ENCODE data around the gene FMNL3.

Gene FMNL3

GRCh38 chr12:49658276-49658675 lies 48.9 kb downstream of the FMNL3 start:
- no peaks in the 10 kb centered on the region for H3K27me3 ChIP-seq (ENCODE audit: insufficient read depth, insufficient read length)

GRCh38 chr12:49655595-49656236 lies 51.5 kb downstream of the FMNL3 start:
- TF ChIP-seq ZNF274 (IDR thresholded peaks at IDR 0.05; ENCODE audit: low read depth, low read length) (no peak), YY1 (IDR thresholded peaks at IDR 0.05; ENCODE audit: insufficient read depth, insufficient read length) (no peak), SUZ12 (IDR thresholded peaks at IDR 0.05; ENCODE audit: extremely low read depth, insufficient read depth, insufficient read length) (no peak)
- H3K27me3 ChIP-seq (ENCODE audit: insufficient read depth, insufficient read length) = no peaks in the 10 kb centered on the region
- peaks cover 3% of the 10 kb centered on the region for H3K4me1 ChIP-seq (ENCODE audit: insufficient read depth, insufficient read length)
- no peak overlapping the region for H3K9ac ChIP-seq (ENCODE audit: insufficient read length, low read depth)
- H3K36me3 ChIP-seq (ENCODE audit: insufficient read depth, insufficient read length, low read length) = peaks cover 92% of the 10 kb centered on the region
- no peak for DNase-seq (ENCODE audit: low read depth, low spot score)
- no peaks in the 10 kb centered on the region for H3K9me3 ChIP-seq (ENCODE audit: insufficient read depth, low read length)
- H3K4me3 ChIP-seq (ENCODE audit: insufficient read length, low read depth) = no peak overlapping the region

More at GRCh38 chr12:49658276-49658675, 48.9 kb downstream of the FMNL3 start:
- H3K9me3 ChIP-seq (ENCODE audit: insufficient read depth, low read length) = no peaks in the 10 kb centered on the region
- no peak for DNase-seq (ENCODE audit: low read depth, low spot score)
- no peak for TF ChIP-seq ZNF274 (IDR thresholded peaks at IDR 0.05; ENCODE audit: low read depth, low read length)
- TF ChIP-seq SUZ12 (IDR thresholded peaks at IDR 0.05; ENCODE audit: extremely low read depth, insufficient read depth, insufficient read length) = no peak
- TF ChIP-seq YY1 (IDR thresholded peaks at IDR 0.05; ENCODE audit: insufficient read depth, insufficient read length) = no peak
- no peak overlapping the region for H3K9ac ChIP-seq (ENCODE audit: insufficient read length, low read depth)
- H3K36me3 ChIP-seq (ENCODE audit: insufficient read depth, insufficient read length, low read length) = peaks cover 84% of the 10 kb centered on the region
- H3K4me3 ChIP-seq (ENCODE audit: insufficient read length, low read depth) = no peak overlapping the region
- peaks cover 2% of the 10 kb centered on the region for H3K4me1 ChIP-seq (ENCODE audit: insufficient read depth, insufficient read length)

GRCh38 chr12:49654715-49655114 lies 52.5 kb downstream of the FMNL3 start:
- H3K27me3 ChIP-seq (ENCODE audit: insufficient read depth, insufficient read length) = no peaks in the 10 kb centered on the region
- H3K9me3 ChIP-seq (ENCODE audit: insufficient read depth, low read length) = no peaks in the 10 kb centered on the region
- peaks cover 94% of the 10 kb centered on the region for H3K36me3 ChIP-seq (ENCODE audit: insufficient read depth, insufficient read length, low read length)
- DNase-seq (ENCODE audit: low read depth, low spot score) = no peak
- peaks cover 3% of the 10 kb centered on the region for H3K4me1 ChIP-seq (ENCODE audit: insufficient read depth, insufficient read length)
- H3K4me3 ChIP-seq (ENCODE audit: insufficient read length, low read depth) = no peak overlapping the region
- TF ChIP-seq YY1 (IDR thresholded peaks at IDR 0.05; ENCODE audit: insufficient read depth, insufficient read length) = no peak
- no peak for TF ChIP-seq ZNF274 (IDR thresholded peaks at IDR 0.05; ENCODE audit: low read depth, low read length)
- no peak for TF ChIP-seq SUZ12 (IDR thresholded peaks at IDR 0.05; ENCODE audit: extremely low read depth, insufficient read depth, insufficient read length)
- H3K9ac ChIP-seq (ENCODE audit: insufficient read length, low read depth) = no peak overlapping the region

- no peak overlapping the region for H3K4me3 ChIP-seq (ENCODE audit: insufficient read length, low read depth)
- H3K9ac ChIP-seq (ENCODE audit: insufficient read length, low read depth) = no peak overlapping the region
- H3K36me3 ChIP-seq (ENCODE audit: insufficient read depth, insufficient read length, low read length) = peaks cover 97% of the 10 kb centered on the region
- H3K9me3 ChIP-seq (ENCODE audit: insufficient read depth, low read length) = no peaks in the 10 kb centered on the region
- no peaks in the 10 kb centered on the region for H3K27me3 ChIP-seq (ENCODE audit: insufficient read depth, insufficient read length)
- peaks cover 3% of the 10 kb centered on the region for H3K4me1 ChIP-seq (ENCODE audit: insufficient read depth, insufficient read length)
- no peak for DNase-seq (ENCODE audit: low read depth, low spot score)
- TF ChIP-seq SUZ12 (IDR thresholded peaks at IDR 0.05; ENCODE audit: extremely low read depth, insufficient read depth, insufficient read length) = no peak
- no peak for TF ChIP-seq ZNF274 (IDR thresholded peaks at IDR 0.05; ENCODE audit: low read depth, low read length)
- no peak for TF ChIP-seq YY1 (IDR thresholded peaks at IDR 0.05; ENCODE audit: insufficient read depth, insufficient read length)
Measured at GRCh38 chr12:49652921-49653520, 54.2 kb downstream of the FMNL3 start.

DNA sequence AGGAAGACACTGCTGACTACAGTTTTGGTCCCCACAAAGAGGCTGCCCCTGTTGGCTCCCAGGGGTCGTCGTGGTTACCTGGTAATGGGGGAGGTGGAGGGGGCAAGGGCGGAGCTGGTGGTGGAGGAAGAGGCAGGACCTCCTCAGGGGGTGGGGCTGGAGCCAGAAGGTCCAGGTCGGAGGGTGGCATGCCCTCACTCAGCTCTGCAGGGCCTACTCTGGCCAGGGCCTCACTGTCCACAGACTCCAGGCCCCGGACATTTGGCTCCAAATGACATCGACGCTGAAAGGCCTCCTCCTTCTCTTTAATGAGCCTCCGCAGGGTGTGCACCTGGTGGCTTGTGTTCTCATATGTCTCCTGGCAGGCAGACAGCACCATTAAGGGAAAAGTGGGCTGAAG lies 55.4 kb downstream of the FMNL3 start:
- no peak overlapping the region for H3K9ac ChIP-seq (ENCODE audit: insufficient read length, low read depth)
- DNase-seq (ENCODE audit: low read depth, low spot score) = no peak

DNA sequence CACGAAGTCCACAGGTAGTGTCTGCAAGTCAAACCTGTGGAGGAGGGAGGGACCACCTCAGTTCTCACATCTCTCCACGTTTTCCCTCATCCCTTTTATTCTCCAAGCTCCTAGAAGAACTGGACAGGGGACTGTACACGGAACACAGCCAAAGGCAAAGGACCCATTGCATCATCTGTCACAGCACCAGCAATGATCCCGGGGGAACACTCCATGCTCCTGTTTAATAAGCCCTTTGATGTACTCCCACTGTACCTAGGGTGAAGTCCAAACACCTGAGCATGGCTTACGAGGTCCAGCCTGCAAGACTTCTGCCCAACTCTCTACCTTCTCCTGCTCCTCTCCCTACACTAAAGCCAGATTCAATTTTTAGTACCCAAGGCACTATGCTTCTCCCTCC lies 57.3 kb downstream of the FMNL3 start:
- Histone ChIP-seq H3K36me3 (ENCODE audit: insufficient read depth, insufficient read length, low read length) (peaks cover 99% of the 10 kb centered on the region), H3K4me1 (ENCODE audit: insufficient read depth, insufficient read length) (peaks cover 6% of the 10 kb centered on the region), H3K4me3 (ENCODE audit: insufficient read length, low read depth) (no peak overlapping the region), H3K9ac (ENCODE audit: insufficient read length, low read depth) (no peak overlapping the region), H3K27me3 (ENCODE audit: insufficient read depth, insufficient read length) (no peaks in the 10 kb centered on the region), H3K9me3 (ENCODE audit: insufficient read depth, low read length) (no peaks in the 10 kb centered on the region)
- TF ChIP-seq ZNF274 (IDR thresholded peaks at IDR 0.05; ENCODE audit: low read depth, low read length) (no peak), YY1 (IDR thresholded peaks at IDR 0.05; ENCODE audit: insufficient read depth, insufficient read length) (no peak), SUZ12 (IDR thresholded peaks at IDR 0.05; ENCODE audit: extremely low read depth, insufficient read depth, insufficient read length) (no peak)
- no peak for DNase-seq (ENCODE audit: low read depth, low spot score)

More for the DNA sequence above, 55.4 kb downstream of the FMNL3 start:
- TF ChIP-seq YY1 (IDR thresholded peaks at IDR 0.05; ENCODE audit: insufficient read depth, insufficient read length) (no peak), SUZ12 (IDR thresholded peaks at IDR 0.05; ENCODE audit: extremely low read depth, insufficient read depth, insufficient read length) (no peak), ZNF274 (IDR thresholded peaks at IDR 0.05; ENCODE audit: low read depth, low read length) (no peak)
- Histone ChIP-seq H3K27me3 (ENCODE audit: insufficient read depth, insufficient read length) (no peaks in the 10 kb centered on the region), H3K4me1 (ENCODE audit: insufficient read depth, insufficient read length) (peaks cover 6% of the 10 kb centered on the region), H3K9me3 (ENCODE audit: insufficient read depth, low read length) (no peaks in the 10 kb centered on the region), H3K4me3 (ENCODE audit: insufficient read length, low read depth) (no peak overlapping the region), H3K36me3 (ENCODE audit: insufficient read depth, insufficient read length, low read length) (peaks cover 97% of the 10 kb centered on the region)

DNA sequence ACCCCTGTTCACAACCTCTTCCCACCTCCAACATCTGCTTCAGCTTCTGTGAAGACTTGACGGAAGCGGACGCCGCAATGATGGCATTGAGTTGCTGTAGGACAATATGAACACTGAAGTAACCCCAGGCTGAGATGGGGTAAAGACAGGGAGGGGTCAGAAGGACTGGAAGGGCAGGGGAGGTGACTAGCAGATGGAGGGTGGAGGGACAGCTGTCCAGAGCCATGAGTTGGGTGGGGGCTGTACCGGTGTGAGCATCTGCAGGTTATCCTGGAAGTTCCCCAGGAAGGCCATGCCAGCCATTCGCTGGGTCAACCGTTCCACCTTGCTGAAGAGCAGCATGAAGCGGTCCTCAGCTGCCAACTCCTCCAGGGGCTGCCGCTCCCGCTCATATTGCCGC lies 57.8 kb downstream of the FMNL3 start:
- TF ChIP-seq ZNF274 (IDR thresholded peaks at IDR 0.05; ENCODE audit: low read depth, low read length) (no peak), YY1 (IDR thresholded peaks at IDR 0.05; ENCODE audit: insufficient read depth, insufficient read length) (no peak), SUZ12 (IDR thresholded peaks at IDR 0.05; ENCODE audit: extremely low read depth, insufficient read depth, insufficient read length) (no peak)
- DNase-seq (ENCODE audit: low read depth, low spot score) = no peak
- no peaks in the 10 kb centered on the region for H3K9me3 ChIP-seq (ENCODE audit: insufficient read depth, low read length)

More for the DNA sequence above, 57.8 kb downstream of the FMNL3 start:
- H3K9ac ChIP-seq (ENCODE audit: insufficient read length, low read depth) = no peak overlapping the region
- no peak overlapping the region for H3K4me3 ChIP-seq (ENCODE audit: insufficient read length, low read depth)
- H3K4me1 ChIP-seq (ENCODE audit: insufficient read depth, insufficient read length) = peaks cover 6% of the 10 kb centered on the region
- H3K27me3 ChIP-seq (ENCODE audit: insufficient read depth, insufficient read length) = no peaks in the 10 kb centered on the region
- peaks cover 99% of the 10 kb centered on the region for H3K36me3 ChIP-seq (ENCODE audit: insufficient read depth, insufficient read length, low read length)

Data from NT2/D1 (cell line).